Mammary epithelial cell (primary cell): ENCODE measurements around the gene MAD2L1BP.

Source experiments
- EZH2 ChIP-seq: IDR thresholded peaks from 2 replicates; pipeline ENCODE4 v1.6.1; 2012; ENCODE audit warnings: low read length, inconsistent platforms, borderline replicate concordance
- TF ChIP-seq, protein P1 (sequence below), 2 donors: IDR thresholded peaks in 1 of 2; conservative IDR thresholded peaks in 1 of 2; 2 replicates each; pipeline ENCODE4 v1.5.1; 2011 to 2012; ENCODE audit warnings: inconsistent platforms in 2 of 2, low read length in 2 of 2, mild to moderate bottlenecking in 2 of 2, control low read depth in 1 of 2, low read depth in 1 of 2; ENCODE audit not compliant: insufficient read depth in 1 of 2; ENCODE audit errors: extremely low read depth in 1 of 2

GRCh38 chr6:43639984-43640800 lies 4.6 kb downstream of the MAD2L1BP start:
- TF ChIP-seq, protein P1, sequence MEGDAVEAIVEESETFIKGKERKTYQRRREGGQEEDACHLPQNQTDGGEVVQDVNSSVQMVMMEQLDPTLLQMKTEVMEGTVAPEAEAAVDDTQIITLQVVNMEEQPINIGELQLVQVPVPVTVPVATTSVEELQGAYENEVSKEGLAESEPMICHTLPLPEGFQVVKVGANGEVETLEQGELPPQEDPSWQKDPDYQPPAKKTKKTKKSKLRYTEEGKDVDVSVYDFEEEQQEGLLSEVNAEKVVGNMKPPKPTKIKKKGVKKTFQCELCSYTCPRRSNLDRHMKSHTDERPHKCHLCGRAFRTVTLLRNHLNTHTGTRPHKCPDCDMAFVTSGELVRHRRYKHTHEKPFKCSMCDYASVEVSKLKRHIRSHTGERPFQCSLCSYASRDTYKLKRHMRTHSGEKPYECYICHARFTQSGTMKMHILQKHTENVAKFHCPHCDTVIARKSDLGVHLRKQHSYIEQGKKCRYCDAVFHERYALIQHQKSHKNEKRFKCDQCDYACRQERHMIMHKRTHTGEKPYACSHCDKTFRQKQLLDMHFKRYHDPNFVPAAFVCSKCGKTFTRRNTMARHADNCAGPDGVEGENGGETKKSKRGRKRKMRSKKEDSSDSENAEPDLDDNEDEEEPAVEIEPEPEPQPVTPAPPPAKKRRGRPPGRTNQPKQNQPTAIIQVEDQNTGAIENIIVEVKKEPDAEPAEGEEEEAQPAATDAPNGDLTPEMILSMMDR (conservative IDR thresholded peaks at IDR 0.05 in 1 of 2, IDR thresholded peaks at IDR 0.05 in 1 of 2; ENCODE audit: extremely low read depth in 1 of 2, insufficient read depth in 1 of 2, low read depth in 1 of 2, low read length in 2 of 2): no peak
- TF ChIP-seq EZH2: no peak
